Measurements from ENCODE around the gene HIBCH.

- no peak for TF ChIP-seq CTCF (IDR thresholded peaks at IDR 0.05; ENCODE audit: low read length)
- no peak for TF ChIP-seq EZH2 (IDR thresholded peaks at IDR 0.05; ENCODE audit: borderline replicate concordance, low read length)
These were observed 149.0 kb downstream of the HIBCH start for GRCh38 chr2:190170673-190171072.
